NCI-H146 (cell line): ENCODE measurements around the gene PRKAG1.
A peak's percentile ranks its signal among the peaks of the same experiment; 100 is the strongest.

Experiments used
- DNase-seq: peaks from one replicate; lab custom pipeline; 2025; lab: John Stamatoyannopoulos, UW

Gene PRKAG1

GRCh38 chr12:49010092-49010668, 8.4 kb downstream of the PRKAG1 start:
- DNase-seq: no peak

- DNase-seq: no peak
Measured at GRCh38 chr12:49008943-49009342, 9.6 kb downstream of the PRKAG1 start.

- no peak for DNase-seq
Measured at GRCh38 chr12:49000346-49000745, 18.2 kb downstream of the PRKAG1 start.

GRCh38 chr12:48999371-49000131, 19.0 kb downstream of the PRKAG1 start, which contains the start of gene DDN:
Gene DDN (minus strand): TSS chr12:48999375. CDS start chr12:48999287, 88 bp downstream.
- peak; percentile 74 for DNase-seq

GRCh38 chr12:48998497-48999353, 19.9 kb downstream of the PRKAG1 start:
- peak; percentile 54 for DNase-seq

- peak; percentile 54 for DNase-seq
Measured at GRCh38 chr12:48997719-48998496, 20.7 kb downstream of the PRKAG1 start.

- DNase-seq: peak; percentile 63
Measured at GRCh38 chr12:48996794-48997718, 21.5 kb downstream of the PRKAG1 start.

- DNase-seq: peak; percentile 84
Measured at GRCh38 chr12:48995086-48995879, 23.3 kb downstream of the PRKAG1 start.

GRCh38 chr12:48994224-48995085, 24.1 kb downstream of the PRKAG1 start:
- DNase-seq: no peak

- no peak for DNase-seq
Measured at GRCh38 chr12:48993787-48994186, 24.8 kb downstream of the PRKAG1 start.

- peak; percentile 20 for DNase-seq
Measured at GRCh38 chr12:48991247-48992050, 27.1 kb downstream of the PRKAG1 start.

- peak; percentile 58 for DNase-seq
Measured at GRCh38 chr12:48990552-48990951, 28.0 kb downstream of the PRKAG1 start.

- DNase-seq: peak; percentile 49
Measured at GRCh38 chr12:48988030-48988649, 30.4 kb downstream of the PRKAG1 start.

GRCh38 chr12:48986720-48987291, 31.8 kb downstream of the PRKAG1 start:
- peak; percentile 83 for DNase-seq

GRCh38 chr12:48985901-48986300, 32.7 kb downstream of the PRKAG1 start:
- DNase-seq: no peak

GRCh38 chr12:48985475-48985897, 33.1 kb downstream of the PRKAG1 start:
- no peak for DNase-seq

- DNase-seq: peak; percentile 16
Measured at GRCh38 chr12:48982397-48983080, 36.0 kb downstream of the PRKAG1 start.
